Anterior cingulate cortex (tissue), 58 donors: ENCODE results near the gene SIGLEC15.
"Not testable (repeated sequence)": the region's sequence is repeated elsewhere in the genome, so short reads cannot be mapped to it uniquely, and the experiment has no call there.

ENCODE experiments used
- DNase-seq, 58 donors: peaks; one replicate each; lab custom pipeline; 2025; lab: John Stamatoyannopoulos, UW

SIGLEC15 gene, protein sequence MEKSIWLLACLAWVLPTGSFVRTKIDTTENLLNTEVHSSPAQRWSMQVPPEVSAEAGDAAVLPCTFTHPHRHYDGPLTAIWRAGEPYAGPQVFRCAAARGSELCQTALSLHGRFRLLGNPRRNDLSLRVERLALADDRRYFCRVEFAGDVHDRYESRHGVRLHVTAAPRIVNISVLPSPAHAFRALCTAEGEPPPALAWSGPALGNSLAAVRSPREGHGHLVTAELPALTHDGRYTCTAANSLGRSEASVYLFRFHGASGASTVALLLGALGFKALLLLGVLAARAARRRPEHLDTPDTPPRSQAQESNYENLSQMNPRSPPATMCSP

DNA sequence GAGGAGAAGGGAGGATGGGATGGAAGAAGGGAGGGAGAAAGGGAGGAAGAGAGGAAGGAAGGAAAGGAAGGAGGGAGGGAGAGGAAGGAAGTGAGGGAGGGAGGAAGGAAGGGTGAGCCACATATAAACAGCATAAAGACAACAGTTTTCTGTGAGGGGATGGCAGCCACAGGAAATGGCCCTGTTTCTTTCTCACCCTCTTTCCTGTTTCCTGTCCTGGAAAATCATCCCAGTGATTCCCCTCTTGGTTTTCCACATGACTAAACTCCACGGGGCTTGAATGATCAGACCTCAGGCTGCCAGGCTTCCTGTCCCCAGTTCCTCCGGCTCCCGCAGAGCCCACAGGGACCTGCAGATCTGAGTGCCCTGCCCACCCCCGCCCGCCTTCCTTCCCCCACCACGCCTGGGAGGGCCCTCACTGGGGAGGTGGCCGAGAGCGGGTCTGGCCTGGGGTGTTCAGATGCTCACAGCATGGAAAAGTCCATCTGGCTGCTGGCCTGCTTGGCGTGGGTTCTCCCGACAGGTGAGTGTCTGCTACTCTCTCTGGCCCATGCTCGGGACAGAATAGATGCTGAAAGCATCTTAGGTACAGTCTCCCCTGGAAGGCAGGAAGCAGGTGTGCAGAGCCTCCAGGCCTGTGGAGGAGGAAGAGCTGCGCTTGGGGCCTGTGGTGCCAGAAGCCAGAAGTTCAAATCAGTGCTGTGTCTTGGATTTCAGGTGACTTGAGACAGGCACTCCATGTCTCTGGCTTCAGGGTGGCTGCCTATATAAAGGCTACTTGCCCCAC, at the start of gene SIGLEC15:
TSS of gene SIGLEC15 (plus strand) at position 418 of the 787 bp plus-strand sequence. CDS start at position 472, 54 bp downstream.
- no peak for DNase-seq

DNA sequence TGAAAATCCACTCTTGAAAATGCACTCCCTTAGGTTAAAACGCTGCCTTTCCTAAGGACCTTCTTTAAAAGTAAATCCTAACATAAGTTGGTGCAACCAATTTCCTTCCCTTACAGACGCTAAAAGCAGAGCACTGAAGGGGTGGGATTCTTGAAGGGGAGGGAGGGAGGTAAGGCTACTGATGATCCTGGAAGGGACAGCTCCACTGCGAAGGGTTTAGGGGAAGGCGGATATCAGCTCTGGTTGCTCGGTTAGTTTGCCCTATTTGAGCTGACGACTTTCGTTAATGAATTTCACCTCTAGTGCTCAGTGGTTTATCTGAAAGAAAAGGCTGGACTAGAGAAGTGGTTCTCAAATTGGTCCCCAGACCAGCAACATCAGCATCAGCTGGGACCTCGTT, 49.7 kb upstream of the SIGLEC15 start:
- DNase-seq = peak in 1 of 58 donors; percentile 1

DNA sequence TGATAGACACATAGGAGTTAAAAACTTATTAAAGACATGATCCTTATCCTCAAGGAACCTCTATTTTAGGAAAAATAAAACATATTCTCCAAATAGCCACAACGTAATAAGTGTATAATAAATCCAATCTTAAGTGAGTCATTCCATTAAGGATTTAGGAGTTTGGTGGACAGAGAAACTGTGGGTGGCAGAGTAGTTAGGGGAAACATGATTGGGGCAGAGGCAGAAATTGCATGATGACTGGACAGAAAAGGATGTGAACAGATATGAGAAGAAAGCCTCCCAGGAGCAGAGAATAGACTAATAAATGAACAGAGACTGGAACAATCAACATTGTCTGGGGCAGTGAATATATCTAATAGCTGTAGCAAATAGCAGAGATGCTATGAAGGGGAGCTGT, 48.1 kb upstream of the SIGLEC15 start:
- DNase-seq = no peak

DNA sequence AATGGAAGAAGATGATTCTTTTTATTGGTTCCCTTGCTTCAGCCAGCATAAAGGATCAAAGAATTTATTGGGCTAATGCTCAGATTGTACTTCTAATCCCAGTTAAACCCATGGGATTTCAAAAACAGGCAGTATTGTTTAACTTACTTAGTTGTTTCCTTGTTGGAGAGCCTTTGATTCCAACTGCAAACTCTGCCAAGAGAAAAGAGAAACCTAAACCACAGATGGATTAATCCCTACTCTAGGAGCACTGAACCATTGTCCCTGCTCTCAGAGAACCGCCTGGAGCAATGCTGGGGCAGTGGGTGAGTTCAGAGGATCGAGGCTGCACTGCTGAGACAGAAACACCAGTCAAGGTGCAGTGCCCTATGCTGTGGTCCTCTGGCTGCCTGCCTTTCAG, 44.9 kb upstream of the SIGLEC15 start:
- no peak for DNase-seq

DNA sequence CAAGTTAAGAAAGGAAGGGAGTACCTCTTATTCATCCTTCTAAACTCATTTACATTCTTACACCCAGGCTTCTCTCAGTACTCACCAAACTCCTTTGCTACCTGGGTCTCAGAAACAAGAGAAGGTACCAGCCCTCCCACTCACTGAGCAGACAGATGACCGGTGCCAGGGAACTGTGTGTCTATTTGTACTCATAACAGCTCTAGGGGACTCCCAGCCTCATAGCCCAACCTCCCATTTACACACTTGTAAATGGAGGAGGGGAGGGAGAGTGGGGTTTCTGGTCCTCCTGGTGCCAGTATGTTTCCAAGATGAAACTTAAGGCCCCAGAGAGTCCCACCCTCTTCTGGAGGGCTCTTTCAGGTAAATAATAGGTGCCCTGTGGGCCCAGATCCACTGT, 42.8 kb upstream of the SIGLEC15 start:
- DNase-seq = no peak

DNA sequence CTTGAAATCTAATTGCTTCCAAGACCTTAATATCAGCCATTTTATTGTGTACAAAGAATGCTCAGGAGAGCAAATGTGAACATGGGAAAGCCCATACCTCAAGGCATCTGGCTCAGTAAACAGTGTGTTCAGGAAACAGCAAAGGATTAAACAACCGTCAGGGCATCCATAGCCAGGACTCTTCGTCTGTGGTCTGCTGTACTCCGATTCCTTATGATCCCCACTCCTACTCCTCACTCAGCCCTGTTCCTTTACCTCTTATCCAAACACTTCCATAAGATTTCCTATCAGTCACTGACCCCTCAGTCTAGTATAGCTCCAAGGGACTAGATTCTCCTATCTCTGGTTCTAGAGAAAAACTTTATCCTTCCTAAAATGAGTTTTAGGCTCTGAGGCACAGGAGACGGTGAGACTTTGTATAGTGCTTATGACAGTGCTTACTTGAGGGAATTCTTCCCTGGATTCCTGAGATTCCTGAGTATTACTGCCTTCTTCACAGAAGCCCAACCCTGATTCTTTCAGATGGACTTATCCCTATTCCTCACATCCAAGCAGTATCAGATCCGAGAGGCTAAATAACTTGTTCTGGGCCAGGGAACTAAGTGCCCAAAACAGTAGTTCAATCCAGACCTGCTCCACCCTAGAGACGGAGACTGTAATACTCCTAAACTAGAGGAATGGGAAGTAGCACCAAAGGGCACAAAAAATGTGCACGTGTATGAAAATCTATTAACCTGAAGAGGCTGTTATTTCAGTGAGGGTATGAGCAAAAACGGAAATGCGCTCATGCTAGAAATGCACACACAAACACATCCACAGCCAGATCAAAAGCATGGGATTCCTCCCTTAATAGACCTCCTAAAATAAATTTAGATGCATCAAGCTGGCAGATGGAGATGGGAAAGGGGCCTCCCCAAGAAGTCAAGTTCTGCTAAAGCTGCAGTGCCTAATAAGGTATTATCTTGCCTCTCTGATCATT, 42.1 kb upstream of the SIGLEC15 start:
- DNase-seq = no peak

DNA sequence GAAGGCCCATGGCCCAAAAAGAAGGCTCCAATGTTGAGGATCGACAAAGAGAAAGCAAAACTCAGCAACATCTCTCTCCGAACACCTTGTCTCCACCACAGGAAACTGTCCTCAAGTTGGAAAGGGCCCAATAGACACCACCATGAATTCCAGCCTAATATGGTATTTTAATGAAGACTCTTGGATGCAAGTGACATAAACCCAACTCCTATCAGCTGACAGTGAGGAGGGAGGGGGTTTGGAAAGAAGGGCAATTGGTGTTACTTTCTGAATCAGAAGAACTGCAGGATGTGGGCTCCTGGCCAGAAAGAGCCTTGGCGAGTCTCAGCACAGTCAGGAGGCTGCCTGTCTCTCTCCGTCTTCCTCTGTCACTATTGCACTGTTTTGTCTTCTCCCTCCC, 40.3 kb upstream of the SIGLEC15 start:
- DNase-seq = no peak

DNA sequence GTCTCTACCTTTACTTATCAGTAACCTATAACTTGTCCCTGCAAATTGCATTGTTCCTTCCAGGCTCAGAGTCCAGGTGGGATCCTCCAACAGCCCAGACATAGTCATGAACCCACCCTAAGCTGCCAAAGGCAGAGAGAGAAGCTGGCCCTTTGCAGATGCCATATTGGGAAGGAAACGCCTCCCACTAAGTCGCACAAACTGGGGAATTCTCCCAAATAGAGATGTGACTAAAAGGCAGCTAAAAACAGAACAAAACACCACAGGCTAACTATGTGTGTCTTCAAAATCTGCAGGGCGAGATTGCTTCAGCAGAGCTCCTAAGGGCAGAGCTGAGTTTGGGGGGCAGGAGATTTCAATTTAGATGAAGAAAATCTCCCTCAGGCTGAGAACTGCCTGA, 38.5 kb upstream of the SIGLEC15 start:
- no peak for DNase-seq

DNA sequence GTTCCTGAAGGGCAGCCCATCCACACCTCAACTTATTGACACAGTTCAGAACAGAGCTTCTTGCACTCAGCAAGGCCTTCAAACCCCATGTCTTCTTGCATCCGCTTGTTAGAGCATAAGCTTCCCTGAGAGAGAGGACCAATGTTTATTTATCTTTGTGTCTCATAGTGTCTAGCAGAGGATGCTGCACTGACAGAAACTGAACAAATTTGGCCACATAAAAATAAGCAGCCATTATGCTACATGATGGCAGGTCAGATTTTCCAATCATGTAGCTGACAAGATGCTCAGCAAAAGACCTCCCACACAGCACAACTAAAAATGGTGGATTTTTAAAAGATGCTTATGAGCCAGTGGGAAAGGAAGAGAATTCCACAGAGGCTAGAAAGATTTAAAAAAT, 38.1 kb upstream of the SIGLEC15 start:
- no peak for DNase-seq

DNA sequence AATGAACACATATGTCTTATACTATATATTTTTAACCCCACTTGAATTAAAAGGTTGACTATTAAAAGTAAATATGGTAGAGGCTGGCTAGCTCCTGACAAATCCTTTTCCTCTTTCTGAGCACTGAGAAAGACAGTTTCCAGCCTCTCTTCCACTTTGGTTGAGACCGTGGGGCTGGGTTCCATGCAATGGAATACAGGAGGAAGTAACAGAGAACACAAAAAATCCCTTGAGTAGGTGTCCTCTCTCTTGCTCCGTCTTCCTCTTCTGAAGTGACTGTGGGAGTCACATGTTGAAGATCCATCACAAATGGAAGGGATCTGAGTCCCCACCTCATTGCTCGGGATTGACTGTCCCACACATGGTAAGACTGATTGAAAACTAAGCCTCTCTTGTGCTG, 36.6 kb upstream of the SIGLEC15 start:
- DNase-seq = no peak

DNA sequence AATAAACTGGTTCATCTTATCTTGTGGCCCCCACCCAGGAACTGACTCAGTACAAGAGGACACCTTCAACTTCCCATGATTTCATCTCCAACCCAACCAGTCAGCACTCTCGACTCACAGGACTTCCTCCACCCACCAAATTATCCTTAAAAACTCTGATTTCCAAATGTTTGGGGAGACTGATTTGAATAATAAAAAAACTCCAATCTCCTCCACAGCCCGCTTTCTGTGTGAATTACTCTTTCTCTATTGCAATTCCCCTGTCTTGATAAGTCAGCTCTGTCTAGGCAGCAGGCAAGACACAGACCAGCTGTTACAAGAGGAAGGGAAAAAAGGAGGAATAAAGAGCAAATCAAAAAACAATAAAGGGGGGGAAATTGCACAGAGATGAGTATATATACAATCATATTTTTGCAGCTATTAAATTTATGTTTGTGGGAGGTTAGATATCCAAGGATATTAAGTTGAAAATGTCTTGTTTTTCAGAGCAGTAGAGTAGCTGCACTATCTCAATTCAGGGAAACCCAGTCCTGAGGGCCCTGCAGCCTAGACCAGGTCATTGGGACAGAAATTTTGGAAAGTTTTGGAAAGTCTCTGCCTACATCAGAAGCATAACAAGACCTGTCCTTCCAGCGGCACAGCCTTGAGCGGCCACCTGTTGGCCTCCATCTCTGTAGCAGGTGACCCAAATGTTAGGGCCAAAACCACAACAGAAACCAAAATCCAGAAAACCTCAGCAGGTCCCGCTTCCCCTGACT, 32.8 kb upstream of the SIGLEC15 start:
- DNase-seq = no peak

DNA sequence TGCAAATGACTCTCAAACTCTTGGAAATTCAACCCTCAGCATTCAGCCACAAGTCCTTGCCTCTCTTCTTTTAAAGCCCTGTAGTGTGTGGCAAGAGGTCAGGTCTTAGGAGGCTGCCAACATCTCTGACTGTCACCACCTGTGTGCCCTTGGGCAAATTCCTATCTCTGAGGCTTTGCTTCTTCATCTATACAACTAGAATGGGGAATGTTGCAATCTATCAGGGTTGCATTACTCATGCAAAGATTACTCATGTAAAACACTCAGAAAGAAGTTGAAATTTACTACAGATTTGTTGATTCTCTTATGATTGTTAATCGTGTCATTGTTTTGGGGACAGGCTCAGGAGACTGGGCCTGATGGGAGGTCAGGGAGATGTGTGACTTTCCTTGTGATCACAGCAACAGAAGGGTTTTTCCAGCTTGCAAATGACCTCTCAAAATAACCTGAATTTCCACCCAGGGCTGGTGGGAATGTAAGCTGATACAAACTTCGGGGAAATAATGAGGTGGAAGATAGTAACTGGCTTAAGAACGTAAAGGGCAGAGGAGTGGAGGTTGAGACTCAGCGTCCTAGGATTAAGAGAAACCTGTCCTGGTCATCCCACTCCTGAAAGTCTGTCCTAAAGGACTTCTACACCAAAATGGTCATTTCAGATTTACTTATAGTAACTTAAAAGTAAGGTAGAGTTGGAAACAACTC, 32.1 kb upstream of the SIGLEC15 start:
- no peak for DNase-seq

DNA sequence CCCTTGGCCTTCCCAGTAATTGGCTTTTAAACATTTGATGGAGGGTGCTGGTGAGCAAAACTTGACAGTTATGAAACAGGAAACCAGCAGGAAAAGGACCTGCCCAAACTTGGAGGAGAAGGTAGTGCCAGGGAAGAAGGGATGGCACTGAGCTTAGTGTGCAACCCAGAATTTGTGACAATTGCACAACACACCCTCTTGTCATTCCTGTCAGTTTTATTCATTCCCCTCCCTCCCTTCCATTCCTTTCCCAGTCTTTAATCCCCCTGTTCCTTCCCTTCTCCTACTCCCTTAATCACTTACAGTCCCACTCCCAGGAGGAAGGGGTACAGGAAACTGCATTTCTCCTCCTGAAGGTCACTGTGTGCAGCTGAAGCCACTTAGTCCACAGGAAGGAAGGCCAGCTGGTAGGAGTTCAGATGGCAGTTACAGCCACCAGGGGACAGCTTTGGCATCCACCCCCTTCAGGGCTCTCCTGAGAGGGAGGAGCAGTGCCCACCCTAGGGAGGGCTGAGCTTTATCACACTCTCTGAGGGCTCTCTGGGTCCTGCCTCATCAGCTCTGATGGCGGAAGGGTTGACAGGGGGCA, 24.0 kb upstream of the SIGLEC15 start:
- DNase-seq = no peak

DNA sequence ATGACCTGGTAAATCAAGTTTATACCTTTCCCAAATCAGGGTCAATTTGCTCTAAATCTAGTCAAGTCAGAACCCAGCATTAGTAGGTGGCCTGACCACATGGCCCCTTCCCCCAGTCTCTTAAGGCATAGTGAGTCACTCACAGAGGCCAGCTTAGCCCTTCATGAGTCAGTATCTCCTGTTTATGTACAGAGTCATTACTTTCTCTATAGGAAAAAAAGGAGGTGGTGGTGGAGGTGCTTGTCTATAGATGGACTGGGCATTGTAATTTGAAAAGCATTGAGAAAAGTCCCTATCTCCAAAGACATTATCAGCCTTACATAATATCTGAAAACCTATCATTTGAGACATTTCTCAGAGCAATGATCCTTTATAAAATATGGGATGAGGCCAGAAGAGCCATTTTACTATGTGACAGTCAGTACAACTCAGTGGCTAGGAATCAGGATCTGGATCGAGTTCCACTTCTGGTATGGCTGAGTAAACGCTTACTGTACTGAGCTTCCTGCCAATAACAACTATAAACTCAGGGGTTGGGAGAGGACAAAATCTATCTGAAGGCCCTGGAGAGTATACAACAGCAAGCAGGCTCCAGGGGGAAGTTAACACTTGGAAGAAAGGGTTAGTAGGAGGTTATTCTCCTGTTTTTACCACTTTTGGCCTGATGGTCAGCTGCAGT, 22.5 kb upstream of the SIGLEC15 start:
- DNase-seq = no peak

DNA sequence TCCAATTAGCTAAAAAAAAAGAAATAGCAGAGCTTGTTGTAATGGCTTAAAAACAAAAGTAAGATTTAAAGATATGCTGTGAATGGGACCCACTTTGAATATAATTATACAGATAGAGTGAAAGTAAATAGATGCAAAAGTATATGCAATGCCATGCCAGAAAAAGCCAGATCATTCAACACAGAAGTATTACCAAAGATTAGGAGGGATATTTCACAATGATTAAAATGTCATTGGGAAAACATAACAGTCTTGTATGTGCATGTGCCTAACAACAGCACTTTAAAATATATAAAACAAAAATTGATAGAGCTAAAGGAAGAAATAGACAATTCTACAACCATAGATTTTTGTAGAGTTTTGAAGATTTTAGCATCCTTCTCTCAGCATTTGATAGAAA, 19.9 kb upstream of the SIGLEC15 start:
- no peak for DNase-seq

DNA sequence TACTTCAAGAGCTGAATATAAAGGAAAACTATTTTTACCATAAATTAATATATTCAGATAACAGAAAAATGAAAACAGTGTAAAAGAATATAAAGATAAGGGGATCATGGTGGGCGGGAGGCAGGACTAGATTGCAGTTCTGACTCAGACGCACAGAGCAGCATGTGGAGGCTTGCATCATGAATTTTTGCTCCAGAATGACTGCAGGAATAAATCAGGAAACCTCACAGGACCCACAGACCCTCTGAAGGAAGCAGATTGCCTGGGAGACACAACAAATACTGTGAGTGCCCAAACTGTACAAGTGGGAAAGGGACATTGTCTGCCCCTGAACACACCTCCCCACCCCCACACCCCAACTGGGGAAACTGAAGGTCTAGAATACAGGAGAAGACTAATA, 19.2 kb upstream of the SIGLEC15 start:
- no peak for DNase-seq

DNA sequence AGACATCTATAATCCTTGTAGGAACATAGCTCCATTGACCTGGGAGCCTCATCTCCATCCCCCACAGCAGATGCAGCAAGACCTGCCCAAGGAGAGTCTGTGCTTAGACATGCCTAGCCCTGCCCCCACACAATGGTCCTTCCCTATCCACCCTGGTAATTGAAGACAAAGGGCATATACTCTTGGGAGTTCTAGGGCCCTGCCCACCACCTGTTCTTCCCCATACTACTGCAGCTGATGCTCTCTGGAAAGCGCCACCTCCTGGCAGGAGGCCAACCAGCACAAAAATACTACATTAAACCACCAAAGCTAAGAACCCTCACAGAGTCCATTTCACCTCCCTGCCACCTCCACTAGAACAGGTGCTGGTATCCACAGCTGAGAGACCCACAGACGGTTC, 18.3 kb upstream of the SIGLEC15 start:
- not testable (repeated sequence) for DNase-seq

DNA sequence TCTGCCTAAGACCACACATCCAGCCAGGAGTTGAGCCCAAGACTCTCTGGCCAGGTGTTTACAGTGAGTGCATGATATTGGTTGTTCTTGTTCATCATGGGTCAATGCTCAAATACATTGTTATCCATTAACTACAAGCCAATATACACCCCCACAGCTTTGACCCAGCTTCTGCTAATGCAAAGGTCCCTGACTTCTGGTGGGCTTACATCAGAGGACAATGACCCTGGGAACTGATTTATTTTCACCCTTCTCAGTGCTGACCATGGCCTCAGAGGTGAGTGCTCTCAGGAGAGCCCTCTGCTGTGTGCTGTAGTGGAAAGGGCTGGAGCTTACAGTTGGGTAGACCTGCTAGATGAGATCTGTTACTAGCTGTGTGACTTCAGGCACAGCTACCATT, 10.7 kb upstream of the SIGLEC15 start:
- DNase-seq = not testable (repeated sequence)
